Activated CD4-positive, alpha-beta T cell treated with anti-CD3 and anti-CD28 coated beads, Interleukin-2, amount 10 ng/mL, durations not matched to agents 7 days and 5 days (primary cell): Measurements from ENCODE around the gene EED. TPM values are rescaled to one million over a fixed set of nuclear protein-coding genes. Genes with fewer than 3 reads are reported as not detected.

Source experiments
- CTCF ChIA-PET: fragments of 350-600 bp; sonication (Branson Sonifier 250); formaldehyde crosslinking; loops from one replicate; lab custom pipeline; 2021; ENCODE audit warnings: antibody characterized with exemption; lab: Charles Lee
- POLR2A ChIA-PET: fragments of 350-600 bp; sonication (Branson Sonifier 250); formaldehyde crosslinking; loops from one replicate; lab custom pipeline; 2021; ENCODE audit warnings: antibody characterized with exemption; lab: Charles Lee
- DNase-seq: peaks from one replicate; pipeline ENCODE4 v3.0.0-alpha.2; 2020
- H3K27ac Mint-ChIP-seq: one replicate; pipeline ENCODE4 v1.8.0; 2021; ENCODE audit warnings: mild to moderate bottlenecking, moderate library complexity, mixed read lengths
- H3K27me3 Mint-ChIP-seq: one replicate; pipeline ENCODE4 v1.8.0; 2021; ENCODE audit warnings: mixed read lengths
- H3K36me3 Mint-ChIP-seq: one replicate; pipeline ENCODE4 v1.8.0; 2021; ENCODE audit warnings: low read depth, mixed read lengths
- H3K4me1 Mint-ChIP-seq: one replicate; pipeline ENCODE4 v1.8.0; 2021; ENCODE audit warnings: mixed read lengths
- H3K4me3 Mint-ChIP-seq: one replicate; pipeline ENCODE4 v1.8.0; 2021; ENCODE audit warnings: mild to moderate bottlenecking, moderate library complexity, mixed read lengths
- H3K9me3 Mint-ChIP-seq: one replicate; pipeline ENCODE4 v1.8.0; 2021; ENCODE audit warnings: mixed read lengths
- total RNA-seq, 2 experiments: library from RNA; stranded (reverse); gene quantifications; one replicate each; pipeline ENCODE4 v1.2.3, GENCODE V29; 2021

EED gene
- total RNA-seq, 2 experiments from 2014 or later = 46.3 to 50.3 TPM

DNA sequence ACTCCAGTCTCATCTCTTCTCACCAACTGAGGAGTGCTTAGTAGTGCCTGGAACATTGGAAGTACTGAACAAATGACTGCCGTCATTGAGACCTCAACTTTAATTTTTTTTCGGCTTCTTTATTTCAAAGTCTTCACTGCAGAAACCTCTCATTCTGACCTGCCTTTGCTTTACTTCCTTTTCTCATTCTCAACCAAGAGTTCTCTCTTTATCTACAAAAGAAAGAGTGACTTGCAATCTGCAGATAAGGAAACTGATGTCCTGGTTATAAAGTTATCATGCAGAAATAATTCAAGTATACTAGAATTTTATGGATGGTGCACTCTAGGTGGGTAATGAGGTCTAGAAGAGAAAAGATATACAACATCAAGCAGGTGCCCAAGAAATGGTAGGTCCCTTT, 1.2 kb upstream of the EED start:
- no peak overlapping the region for H3K4me3 Mint-ChIP-seq
- DNase-seq = no peak
- ChIA-PET CTCF (interaction anchor here (0.8 to 2.4 kb wide), 5 partner anchors 12 to 50 kb away, joined by 3 to 7 read pairs (median 5); no protein-coding TSS in a partner anchor), POLR2A (no interaction called here)
- H3K36me3 Mint-ChIP-seq = peaks cover 8% of the 10 kb centered on the region
- peaks cover 2% of the 10 kb centered on the region for H3K27me3 Mint-ChIP-seq
- H3K4me1 Mint-ChIP-seq = peaks cover 25% of the 10 kb centered on the region
- H3K27ac Mint-ChIP-seq = no peak overlapping the region
- no peaks in the 10 kb centered on the region for H3K9me3 Mint-ChIP-seq

DNA sequence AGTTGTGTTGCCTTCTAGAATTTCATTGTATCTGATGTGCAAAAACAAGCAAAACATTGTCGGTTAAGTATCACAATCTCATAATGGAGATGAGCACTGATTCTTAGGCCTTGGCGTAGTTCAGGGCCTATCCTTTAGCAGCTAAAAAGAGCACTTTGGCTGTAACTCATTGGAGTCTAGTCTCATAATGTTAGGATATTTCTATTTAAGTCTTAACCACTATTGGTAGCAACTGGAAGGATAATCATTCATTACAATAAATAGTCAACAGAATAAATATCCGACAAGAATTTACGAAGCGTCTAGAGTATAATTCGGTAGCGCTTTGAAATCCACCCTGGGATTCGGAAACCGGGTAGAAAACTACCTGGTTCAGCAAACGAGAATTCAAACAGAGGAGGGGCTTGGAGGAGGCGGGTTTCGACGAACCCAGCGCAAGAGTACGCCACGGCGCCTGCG, 461 bp upstream of the EED start:
- Mint-ChIP-seq H3K36me3 (peaks cover 11% of the 10 kb centered on the region), H3K27me3 (peaks cover 2% of the 10 kb centered on the region), H3K4me1 (peaks cover 32% of the 10 kb centered on the region), H3K27ac (no peak overlapping the region), H3K9me3 (no peaks in the 10 kb centered on the region), H3K4me3 (no peak overlapping the region)
- ChIA-PET CTCF (interaction anchor here (1.5 kb wide), 1 partner anchor 18 kb away, joined by 5 read pairs; no protein-coding TSS in a partner anchor), POLR2A (no interaction called here)
- peak; percentile 92 for DNase-seq

DNA sequence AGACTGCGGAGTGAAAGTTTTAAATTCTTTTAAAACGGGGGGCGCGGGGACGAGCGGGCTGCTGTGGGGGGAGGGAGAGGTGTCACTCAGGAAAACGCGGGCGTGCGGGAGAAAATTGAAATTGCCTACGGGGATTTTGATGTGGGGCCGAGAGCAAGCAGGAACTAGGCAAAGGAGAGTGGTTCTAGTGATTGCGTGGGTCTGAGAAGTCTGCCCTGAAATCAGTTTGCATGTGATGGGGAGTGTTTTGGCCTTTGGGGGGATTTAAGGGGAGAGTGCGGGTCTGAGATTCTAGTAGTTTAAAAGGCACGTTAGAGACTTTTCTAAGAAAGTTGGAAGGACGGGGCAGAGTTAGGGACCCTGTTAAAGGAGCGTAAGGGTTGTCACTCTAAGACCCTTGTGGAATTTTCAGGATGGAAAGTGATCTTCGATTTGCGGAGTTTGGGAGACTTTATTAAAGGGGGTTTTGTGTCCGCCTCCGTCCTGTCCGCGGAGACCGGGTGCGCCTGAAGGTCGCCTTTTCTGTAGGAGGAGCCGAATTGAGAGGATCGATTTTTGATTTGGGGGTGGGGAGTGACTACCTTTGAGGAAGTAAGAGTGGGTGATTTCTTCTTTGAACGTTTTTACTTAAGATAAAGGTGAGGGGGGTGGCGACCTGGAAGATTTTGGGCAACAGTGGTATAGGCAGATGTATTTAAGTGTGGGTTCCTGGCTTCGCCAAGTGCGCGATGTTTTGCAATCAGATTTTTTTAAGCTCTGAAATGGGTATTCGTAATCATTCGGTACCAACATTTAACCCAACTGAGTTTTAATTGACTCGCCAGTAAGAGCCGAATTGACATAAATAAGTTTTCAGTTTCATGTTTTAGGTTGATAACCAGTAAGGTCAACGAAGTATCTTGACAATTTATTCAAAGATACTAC, 1.1 kb downstream of the EED start:
- no peaks in the 10 kb centered on the region for H3K9me3 Mint-ChIP-seq
- no peak overlapping the region for H3K27ac Mint-ChIP-seq
- ChIA-PET CTCF (interaction anchor here (0.8 to 1.6 kb wide), 6 partner anchors 9 to 219 kb away, joined by 3 to 5 read pairs (median 4); no protein-coding TSS in a partner anchor), POLR2A (interaction anchor here (0.6 kb wide), 1 partner anchor 52 kb away, joined by 4 read pairs; no protein-coding TSS in a partner anchor)
- peaks cover 18% of the 10 kb centered on the region for H3K36me3 Mint-ChIP-seq
- H3K4me3 Mint-ChIP-seq = no peak overlapping the region
- no peaks in the 10 kb centered on the region for H3K27me3 Mint-ChIP-seq
- DNase-seq = peak; percentile 29
- peaks cover 45% of the 10 kb centered on the region for H3K4me1 Mint-ChIP-seq

DNA sequence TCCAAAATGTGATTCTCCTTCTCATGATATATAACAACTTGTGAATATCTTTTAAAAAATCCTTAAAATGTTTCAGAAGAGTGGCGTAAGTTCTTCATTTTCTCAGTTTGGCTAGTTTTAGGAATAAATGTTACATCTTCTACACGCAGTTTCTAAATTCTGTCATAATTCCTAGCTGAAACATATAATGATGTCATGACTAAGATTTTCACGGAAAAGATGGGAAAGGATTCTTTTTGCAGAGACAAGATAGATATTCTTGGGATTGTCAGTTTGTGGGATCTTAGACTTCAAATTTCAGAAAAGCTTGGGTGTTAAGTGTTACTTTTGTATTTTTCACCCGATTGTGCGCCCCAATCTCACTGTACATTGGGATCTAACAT, 1.7 kb downstream of the EED start:
- POLR2A ChIA-PET = no interaction called here
- no peak for DNase-seq

DNA sequence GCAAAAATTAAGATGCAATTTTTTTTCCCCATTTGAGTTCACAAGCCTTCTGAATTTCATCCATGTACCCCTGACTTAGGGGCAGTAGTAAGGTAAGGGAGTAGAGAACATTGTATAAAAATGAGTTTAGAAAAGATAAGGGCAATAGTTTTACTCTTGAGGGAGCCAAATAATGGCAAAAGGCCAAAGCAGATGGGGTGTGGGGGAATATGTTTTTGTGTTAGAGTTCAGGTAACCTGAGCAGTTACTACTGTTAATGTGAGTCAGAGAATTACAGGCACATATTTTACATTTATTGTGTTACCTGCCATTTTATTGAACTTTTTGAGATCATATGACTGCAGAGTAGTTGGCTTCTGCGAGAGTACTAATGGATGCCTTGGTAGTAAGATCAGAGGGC, 3.1 kb downstream of the EED start:
- no peaks in the 10 kb centered on the region for H3K27me3 Mint-ChIP-seq
- H3K4me3 Mint-ChIP-seq = peak overlapping the region; percentile 48
- H3K9me3 Mint-ChIP-seq = no peaks in the 10 kb centered on the region
- no peak overlapping the region for H3K27ac Mint-ChIP-seq
- CTCF ChIA-PET = no interaction called here
- peaks cover 49% of the 10 kb centered on the region for H3K4me1 Mint-ChIP-seq
- no peak for DNase-seq
- POLR2A ChIA-PET = no interaction called here
- peaks cover 30% of the 10 kb centered on the region for H3K36me3 Mint-ChIP-seq

More for the DNA sequence above, 1.7 kb downstream of the EED start:
- H3K36me3 Mint-ChIP-seq = peaks cover 20% of the 10 kb centered on the region
- no peaks in the 10 kb centered on the region for H3K9me3 Mint-ChIP-seq
- H3K27me3 Mint-ChIP-seq = no peaks in the 10 kb centered on the region
- peak overlapping the region; percentile 15 for H3K27ac Mint-ChIP-seq
- H3K4me1 Mint-ChIP-seq = peaks cover 46% of the 10 kb centered on the region
- no peak overlapping the region for H3K4me3 Mint-ChIP-seq
- CTCF ChIA-PET = interaction anchor here (1.6 kb wide), 1 partner anchor 14 kb away, joined by 3 read pairs; no protein-coding TSS in a partner anchor

DNA sequence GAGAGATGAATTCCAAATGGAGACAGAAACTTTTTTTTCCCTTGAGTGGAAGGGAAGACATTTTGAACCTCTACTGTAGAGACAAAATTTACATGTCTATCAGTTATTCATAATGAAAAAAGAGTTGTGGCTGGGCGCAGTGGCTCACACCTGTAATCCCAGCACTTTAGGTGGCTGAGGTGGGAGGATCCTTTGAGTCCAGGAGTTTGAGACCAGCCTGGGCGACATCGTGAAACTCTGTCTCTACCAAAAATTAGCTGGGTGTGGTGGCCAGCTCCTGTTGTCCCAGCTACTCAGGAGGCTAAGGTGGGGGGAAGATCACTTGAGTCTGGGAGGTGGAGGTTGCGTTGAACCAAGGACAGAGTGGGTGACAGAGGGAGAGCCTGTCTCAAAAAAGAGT, 4.1 kb downstream of the EED start:
- Mint-ChIP-seq H3K36me3 (peaks cover 33% of the 10 kb centered on the region), H3K27me3 (no peaks in the 10 kb centered on the region), H3K9me3 (no peaks in the 10 kb centered on the region), H3K4me3 (peak overlapping the region; percentile 28), H3K4me1 (peaks cover 51% of the 10 kb centered on the region), H3K27ac (peak overlapping the region; percentile 57)
- no peak for DNase-seq
- ChIA-PET POLR2A (no interaction called here), CTCF (interaction anchor here (0.6 to 0.7 kb wide), 2 partner anchors 12 to 473 kb away, joined by 3 read pairs; no protein-coding TSS in a partner anchor)

DNA sequence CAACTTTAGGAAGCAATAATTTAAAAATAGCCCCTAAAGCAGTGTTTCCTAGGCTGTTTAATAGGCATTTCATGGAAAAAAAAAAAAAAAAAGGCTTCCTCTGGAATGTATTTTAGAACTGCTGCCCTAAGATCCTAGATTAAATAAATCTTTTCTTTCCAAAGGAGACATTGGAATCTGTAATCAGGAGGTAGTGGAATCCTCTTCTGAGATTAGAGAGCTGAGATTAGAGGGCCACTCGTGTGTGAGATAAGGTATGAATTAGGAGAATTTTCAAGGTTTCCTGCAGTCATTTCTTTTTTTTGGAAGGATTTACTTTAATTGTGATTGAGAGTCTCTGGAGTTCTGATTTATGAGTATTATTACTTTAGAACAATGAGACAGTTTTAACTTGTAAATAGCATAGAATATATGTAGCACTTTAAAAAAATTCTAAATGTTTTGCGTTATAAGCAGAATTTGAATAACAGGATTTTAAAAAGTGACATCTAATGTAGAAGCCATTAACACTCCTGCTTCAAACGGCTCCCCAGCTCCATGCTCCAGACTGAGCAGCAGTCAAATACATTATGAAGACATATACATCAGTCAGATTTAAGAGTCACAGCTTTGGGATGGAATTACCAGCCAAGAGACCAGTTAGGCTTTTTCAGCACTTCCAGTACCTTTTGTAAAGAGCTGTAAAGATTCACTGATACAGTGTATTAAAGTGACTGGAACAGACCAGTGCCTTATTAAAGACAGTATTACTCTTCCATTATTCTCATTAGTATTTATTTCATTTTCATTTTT, 5.0 kb downstream of the EED start:
- peaks cover 51% of the 10 kb centered on the region for H3K4me1 Mint-ChIP-seq
- no peaks in the 10 kb centered on the region for H3K27me3 Mint-ChIP-seq
- H3K4me3 Mint-ChIP-seq = peak overlapping the region; percentile 6
- peaks cover 33% of the 10 kb centered on the region for H3K36me3 Mint-ChIP-seq
- H3K9me3 Mint-ChIP-seq = no peaks in the 10 kb centered on the region
- DNase-seq = no peak
- no peak overlapping the region for H3K27ac Mint-ChIP-seq
- ChIA-PET CTCF (no interaction called here), POLR2A (interaction anchor here (0.8 kb wide), 1 partner anchor 182 kb away, joined by 3 read pairs; no protein-coding TSS in a partner anchor)

DNA sequence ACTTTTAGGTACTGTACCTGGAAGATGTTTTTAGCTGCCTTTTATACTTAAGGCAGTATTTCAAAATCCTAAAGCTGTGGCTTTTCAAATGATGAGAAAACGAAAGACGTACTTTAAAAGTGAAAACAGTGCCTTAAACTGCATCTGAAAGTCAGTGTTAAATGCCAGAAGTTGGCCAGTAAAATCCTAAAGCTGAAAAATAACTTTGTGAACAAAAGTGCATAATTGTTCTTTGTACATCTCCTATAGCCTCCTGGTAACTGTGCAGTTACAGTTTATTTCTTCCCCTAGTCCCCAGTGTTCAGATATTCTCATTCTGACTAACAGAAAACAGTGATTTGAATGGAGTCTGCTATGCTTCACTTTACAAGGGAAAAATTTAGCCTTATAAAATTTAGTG, 6.8 kb downstream of the EED start:
- peak overlapping the region; percentile 49 for H3K4me3 Mint-ChIP-seq
- POLR2A ChIA-PET = no interaction called here
- CTCF ChIA-PET = interaction anchor here (1.2 to 1.6 kb wide), 2 partner anchors 100 to 210 kb away, joined by 3 read pairs; no protein-coding TSS in a partner anchor
- peak overlapping the region; percentile 64 for H3K27ac Mint-ChIP-seq
- H3K4me1 Mint-ChIP-seq = peaks cover 58% of the 10 kb centered on the region
- no peaks in the 10 kb centered on the region for H3K9me3 Mint-ChIP-seq
- peaks cover 41% of the 10 kb centered on the region for H3K36me3 Mint-ChIP-seq
- DNase-seq = no peak
- H3K27me3 Mint-ChIP-seq = no peaks in the 10 kb centered on the region

DNA sequence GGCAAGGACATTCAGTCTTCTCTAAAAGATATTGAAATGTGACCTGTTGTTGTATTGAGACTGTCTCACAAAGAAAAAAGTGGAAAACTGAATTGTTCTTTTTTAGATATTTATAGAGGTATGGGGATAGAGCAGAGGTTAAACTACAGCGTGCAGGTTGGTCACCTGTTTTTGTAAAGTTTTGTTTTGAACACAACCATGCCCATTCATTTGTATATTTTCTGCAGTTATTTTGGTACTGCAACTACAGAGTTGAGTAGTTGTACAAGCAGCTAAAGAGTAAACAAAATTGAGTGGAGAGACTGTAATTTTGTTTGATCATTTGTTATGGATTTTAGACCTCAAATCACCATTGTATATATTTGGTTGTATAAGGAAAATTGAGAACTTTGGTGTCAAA, 11.3 kb downstream of the EED start:
- ChIA-PET CTCF (interaction anchor here (1.3 kb wide), 1 partner anchor 37 kb away, joined by 3 read pairs; no protein-coding TSS in a partner anchor), POLR2A (interaction anchor here (0.6 kb wide), 1 partner anchor 224 kb away, joined by 7 read pairs; no protein-coding TSS in a partner anchor)
- Mint-ChIP-seq H3K4me3 (no peak overlapping the region), H3K27me3 (no peaks in the 10 kb centered on the region), H3K27ac (no peak overlapping the region), H3K4me1 (peaks cover 28% of the 10 kb centered on the region), H3K9me3 (no peaks in the 10 kb centered on the region), H3K36me3 (peaks cover 45% of the 10 kb centered on the region)
- DNase-seq = no peak

DNA sequence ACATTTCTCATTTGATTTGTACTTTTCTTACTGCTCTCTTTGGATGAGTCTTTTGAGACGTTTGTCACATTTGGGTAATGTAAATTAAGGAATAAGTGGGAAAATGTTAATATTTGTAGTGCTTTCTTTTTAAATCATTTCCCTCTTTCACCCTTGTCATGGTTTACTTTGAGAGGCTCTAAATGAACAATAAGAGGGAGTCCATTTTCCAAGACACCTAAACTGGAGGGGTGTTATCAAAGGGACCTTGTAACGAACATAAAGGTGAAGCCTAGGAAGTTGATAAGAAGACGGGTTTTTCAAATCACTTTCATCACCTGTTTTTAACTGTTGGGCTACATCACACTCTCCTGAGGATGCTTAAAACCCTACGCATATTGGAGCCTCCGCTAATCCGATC, 12.1 kb downstream of the EED start:
- Mint-ChIP-seq H3K36me3 (peaks cover 43% of the 10 kb centered on the region), H3K4me3 (no peak overlapping the region), H3K27me3 (no peaks in the 10 kb centered on the region), H3K9me3 (no peaks in the 10 kb centered on the region), H3K4me1 (peaks cover 23% of the 10 kb centered on the region), H3K27ac (no peak overlapping the region)
- ChIA-PET POLR2A (interaction anchor here (0.6 kb wide), 1 partner anchor 224 kb away, joined by 7 read pairs; no protein-coding TSS in a partner anchor), CTCF (interaction anchor here (1.3 kb wide), 1 partner anchor 38 kb away, joined by 3 read pairs; no protein-coding TSS in a partner anchor)
- DNase-seq = no peak

DNA sequence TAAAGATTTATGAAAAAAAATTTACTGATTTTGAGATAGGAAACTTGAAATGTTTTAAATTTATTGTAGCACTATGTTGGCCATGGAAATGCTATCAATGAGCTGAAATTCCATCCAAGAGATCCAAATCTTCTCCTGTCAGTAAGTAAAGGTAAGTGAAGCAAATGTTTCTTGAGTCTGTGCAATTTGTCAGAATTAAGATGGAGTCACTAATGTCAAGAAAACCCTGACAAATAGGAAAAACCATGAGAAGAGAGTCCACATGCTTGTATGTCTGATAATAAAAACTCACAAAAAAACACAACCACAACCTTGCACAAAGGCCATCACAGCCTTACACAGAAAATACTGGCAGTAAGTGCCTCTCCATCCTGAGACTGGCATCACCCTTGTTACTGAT, 12.9 kb downstream of the EED start:
- no peaks in the 10 kb centered on the region for H3K27me3 Mint-ChIP-seq
- POLR2A ChIA-PET = no interaction called here
- no peak overlapping the region for H3K4me3 Mint-ChIP-seq

DNA sequence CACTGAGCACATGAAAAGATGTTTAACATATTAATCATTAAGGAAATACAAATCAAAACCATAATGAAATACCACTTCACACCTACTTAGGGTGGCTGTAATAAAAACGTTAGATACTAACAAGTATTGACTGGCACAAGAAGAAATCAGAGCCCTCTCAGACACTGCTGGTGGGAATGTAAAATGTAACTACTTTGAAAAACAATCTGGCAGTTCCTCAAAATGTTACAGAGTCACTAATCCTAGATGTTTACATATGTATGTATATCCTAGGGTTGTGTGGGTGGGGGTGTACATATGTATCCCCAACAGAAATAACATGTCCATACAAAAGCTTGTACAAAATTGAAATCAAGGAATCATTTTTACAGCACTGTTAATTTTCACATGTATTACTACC, 15.2 kb downstream of the EED start:
- H3K9me3 Mint-ChIP-seq = no peaks in the 10 kb centered on the region
- no peak overlapping the region for H3K4me3 Mint-ChIP-seq
- DNase-seq = no peak
- H3K27me3 Mint-ChIP-seq = no peaks in the 10 kb centered on the region
- ChIA-PET POLR2A (no interaction called here), CTCF (interaction anchor here (0.6 to 1.3 kb wide), 3 partner anchors 12 to 25 kb away, joined by 3 read pairs; no protein-coding TSS in a partner anchor)
- no peak overlapping the region for H3K27ac Mint-ChIP-seq
- peaks cover 52% of the 10 kb centered on the region for H3K36me3 Mint-ChIP-seq
- H3K4me1 Mint-ChIP-seq = peaks cover 16% of the 10 kb centered on the region

More for the DNA sequence above, 12.9 kb downstream of the EED start:
- DNase-seq = no peak
- CTCF ChIA-PET = interaction anchor here (0.6 kb wide), 1 partner anchor 883 kb away, joined by 4 read pairs; no protein-coding TSS in a partner anchor
- Mint-ChIP-seq H3K36me3 (peaks cover 39% of the 10 kb centered on the region), H3K9me3 (no peaks in the 10 kb centered on the region), H3K27ac (no peak overlapping the region), H3K4me1 (peaks cover 16% of the 10 kb centered on the region)
